B cell (primary cell): ENCODE data around the gene C1orf74. TPM values are rescaled to one million over a fixed set of nuclear protein-coding genes. Genes with fewer than 3 reads are reported as not detected.

Source experiments
- ATAC-seq: fragments of 200-7000 bp; cut with Tn5 transposase; one replicate; pipeline ENCODE4 v1.10.0; 2021; ENCODE audit warnings: low read depth, mild to moderate bottlenecking, moderate number of reproducible peaks, moderate library complexity
- CTCF ChIA-PET: fragments of 350-600 bp; sonication (Branson Sonifier 250); formaldehyde crosslinking; loops from one replicate; lab custom pipeline; 2021; ENCODE audit warnings: antibody characterized with exemption, inconsistent platforms; lab: Charles Lee
- POLR2A ChIA-PET: fragments of 350-600 bp; sonication (Branson Sonifier 250); formaldehyde crosslinking; loops from one replicate; lab custom pipeline; 2021; ENCODE audit warnings: antibody characterized with exemption; lab: Charles Lee
- DNase-seq: peaks from one replicate; pipeline ENCODE4 v3.0.0; 2013
- H2AFZ ChIP-seq: 2 replicates; pipeline ENCODE4 v1.6.1; 2012; ENCODE audit warnings: mild to moderate bottlenecking, low read depth, low read length; ENCODE audit not compliant: insufficient read depth, poor library complexity, severe bottlenecking
- H3K27ac ChIP-seq, 2 donors: 1 replicate in 1 of 2; 2 replicates in 1 of 2; pipeline ENCODE4 v1.5.1; 2012 to 2013; ENCODE audit warnings: low read length in 2 of 2, mild to moderate bottlenecking in 2 of 2, moderate library complexity in 1 of 2
- H3K27me3 ChIP-seq, 4 experiments: fragments of 200-600 bp in 1 of 4; sonication (generic) in 1 of 4; replicated peaks in 1 of 4; 1 replicate in 2 of 4; 2 replicates in 2 of 4; pipeline versions ENCODE4 v1.6.1 to v1.7.0; 2013 to 2016; ENCODE audit warnings: low read length in 3 of 4, mild to moderate bottlenecking in 2 of 4, mixed read lengths in 1 of 4, moderate library complexity in 1 of 4; ENCODE audit not compliant: insufficient read depth in 4 of 4, control insufficient read depth in 3 of 4; ENCODE audit errors: control extremely low read depth in 1 of 4
- H3K36me3 ChIP-seq, 2 experiments: replicated peaks in 1 of 2; 1 replicate in 1 of 2; 2 replicates in 1 of 2; pipeline versions ENCODE4 v1.6.1 to v1.7.1; 2013; ENCODE audit warnings: low read length in 1 of 2; ENCODE audit not compliant: insufficient read depth in 2 of 2, control insufficient read depth in 1 of 2; ENCODE audit errors: control extremely low read depth in 1 of 2, extremely low read depth in 1 of 2
- H3K4me1 ChIP-seq, 2 donors: fragments of 200-600 bp in 1 of 2; sonication (generic) in 1 of 2; 1 replicate in 1 of 2; 2 replicates in 1 of 2; pipeline versions ENCODE4 v1.5.1 to v1.6.1; 2013 to 2017; ENCODE audit warnings: low read length in 2 of 2; ENCODE audit not compliant: control insufficient read depth in 2 of 2, insufficient read depth in 2 of 2
- H3K4me2 ChIP-seq: replicated peaks from 2 replicates; pipeline ENCODE3; 2012; ENCODE audit warnings: mild to moderate bottlenecking, low read depth, low read length; ENCODE audit not compliant: poor library complexity, severe bottlenecking
- H3K4me3 ChIP-seq, 5 experiments: fragments of 200-600 bp in 1 of 5; sonication (generic) in 1 of 5; 1 replicate in 3 of 5; 2 replicates in 2 of 5; pipeline versions ENCODE4 v1.5.1 to v1.7.0; 2011 to 2016; ENCODE audit warnings: low read length in 4 of 5, mild to moderate bottlenecking in 4 of 5, low read depth in 2 of 5, control low read depth in 1 of 5, moderate library complexity in 1 of 5; ENCODE audit not compliant: insufficient read depth in 1 of 5; ENCODE audit errors: control extremely low read depth in 1 of 5, extremely low read depth in 1 of 5
- H3K79me2 ChIP-seq: fragments of 200-600 bp; sonication (generic); one replicate; pipeline ENCODE4 v1.6.0; 2016; ENCODE audit warnings: low read length; ENCODE audit not compliant: control insufficient read depth, insufficient read depth
- H3K9ac ChIP-seq: fragments of 200-600 bp; sonication (generic); 2 replicates; pipeline ENCODE4 v1.6.1; 2017; ENCODE audit warnings: mild to moderate bottlenecking, low read length, moderate library complexity
- H3K9me3 ChIP-seq, 3 donors: one replicate each; pipeline versions ENCODE4 v1.6.1 to v1.7.1; 2013; ENCODE audit warnings: low read length in 2 of 3; ENCODE audit not compliant: control insufficient read depth in 2 of 3, insufficient read depth in 1 of 3; ENCODE audit errors: control extremely low read depth in 1 of 3
- H4K20me1 ChIP-seq: 2 replicates; pipeline ENCODE4 v1.6.0; 2012; ENCODE audit warnings: mild to moderate bottlenecking, low read length; ENCODE audit not compliant: insufficient read depth, control insufficient read depth, poor library complexity, severe bottlenecking
- H3K27ac Mint-ChIP-seq: one replicate; pipeline ENCODE4 v1.8.0; 2021; ENCODE audit warnings: mixed read lengths
- H3K27me3 Mint-ChIP-seq: one replicate; pipeline ENCODE4 v1.8.0; 2021; ENCODE audit warnings: mixed read lengths
- H3K4me1 Mint-ChIP-seq: one replicate; pipeline ENCODE4 v1.8.0; 2021; ENCODE audit warnings: mixed read lengths
- H3K4me3 Mint-ChIP-seq: one replicate; pipeline ENCODE4 v1.8.0; 2021; ENCODE audit warnings: mixed read lengths
- H3K9me3 Mint-ChIP-seq: one replicate; pipeline ENCODE4 v1.8.0; 2022; ENCODE audit warnings: mixed read lengths; ENCODE audit not compliant: insufficient read depth
- EZH2 ChIP-seq: IDR thresholded peaks from 2 replicates; pipeline ENCODE4 v1.6.1; 2012; ENCODE audit warnings: borderline replicate concordance, low read depth, mild to moderate bottlenecking, moderate library complexity, low read length; ENCODE audit not compliant: insufficient read depth, poor library complexity, severe bottlenecking
- WGBS: methylation state at CpG from one replicate; pipeline ENCODE4 v1.1.5; 2013; ENCODE audit warnings: missing lambda C conversion rate; ENCODE audit not compliant: insufficient coverage; 5-methylcytosine and 5-hydroxymethylcytosine counted together
- intact Hi-C: fragments of 100-400 bp; cut with micrococcal nuclease; formaldehyde crosslinking; loops from one replicate; pipeline ENCODE4 v1.10.0; 2022
- polyA minus RNA-seq: library from RNA; depleted of rRNA, polyadenylated mRNA; stranded (reverse); fragments of >200 nt; gene quantifications from 2 replicates; pipeline ENCODE4 v1.2.3, GENCODE V29; 2012
- polyA plus RNA-seq: library from polyadenylated mRNA; depleted of rRNA; stranded (reverse); fragments of >200 nt; gene quantifications from 2 replicates; pipeline ENCODE4 v1.2.3, GENCODE V29; 2012
- total RNA-seq, 2 donors: library from RNA; stranded (reverse); fragments of 120-200 nt in 1 of 2; gene quantifications; 1 replicate in 1 of 2; 2 replicates in 1 of 2; pipeline versions ENCODE4 v1.2.3 to v1.2.4, GENCODE V29; 2013 to 2022
- TF ChIP-seq, protein P1 (sequence below): fragments of 200-600 bp; IDR thresholded peaks from one replicate; pipeline ENCODE4 v1.8.0; 2022; ENCODE audit warnings: antibody characterized with exemption, mild to moderate bottlenecking

The C1orf74 gene
- 3.4 and 4.1 TPM in 2 replicates for total RNA-seq
- total RNA-seq (2013), result 2.3 TPM
- 0.49 and 0.76 TPM in 2 replicates for polyA plus RNA-seq
- polyA minus RNA-seq, result 1.3 and 1.4 TPM in 2 replicates

DNA sequence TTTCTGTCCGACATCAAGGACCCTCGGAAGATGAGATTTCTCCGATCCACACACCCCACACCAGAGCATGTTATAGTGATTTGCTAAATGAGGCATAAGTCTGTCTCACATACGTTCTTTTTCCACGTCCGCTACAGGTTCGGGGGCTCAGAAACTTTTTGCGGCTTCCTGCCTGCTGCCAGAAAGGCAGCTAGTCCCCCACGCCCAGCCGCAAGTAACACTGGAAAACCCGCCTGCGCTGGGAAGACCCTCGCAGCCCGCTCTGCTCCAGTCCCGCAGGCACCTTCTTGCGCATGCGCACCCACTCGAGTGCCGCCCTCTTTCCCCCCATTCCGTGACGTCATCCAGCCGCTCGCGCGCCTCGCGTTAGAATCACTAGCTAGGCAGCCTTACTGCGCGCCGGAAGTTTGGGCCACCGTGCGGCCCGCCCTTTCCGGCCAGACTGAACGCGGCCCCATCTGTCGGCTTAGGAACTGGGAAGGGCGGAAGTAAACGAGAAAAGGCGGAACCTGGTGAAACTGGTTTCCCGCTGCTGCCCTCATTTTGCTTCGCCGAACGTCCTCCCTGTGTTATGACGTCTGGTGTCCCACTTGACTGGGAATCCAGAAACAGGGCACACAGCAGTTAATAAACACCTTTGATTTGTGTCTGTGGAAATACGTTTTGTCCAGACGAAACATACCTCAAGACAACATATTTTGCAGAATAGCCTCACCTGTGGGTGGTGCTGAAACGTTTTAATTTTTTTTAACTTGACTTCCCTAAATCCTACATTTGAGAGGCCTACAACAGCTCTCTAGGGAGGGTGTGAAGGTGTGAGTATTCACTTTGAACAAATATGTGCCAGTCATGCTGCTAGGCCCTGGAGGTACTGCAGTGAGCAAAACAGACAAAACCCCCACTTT, at the start of gene C1orf74:
Gene C1orf74, minus strand, starts transcription at position 295 of the 905 bp plus-strand sequence. CDS start 925 bp downstream, outside the sequence.
- under 1% methylated on average over 43 of the region's 48 CpGs for WGBS
- Histone ChIP-seq H3K27me3 (peaks cover 0 to 12% (median 1%) of the 10 kb centered on the region in 4 experiments), H3K9ac (peak within 1 kb of the TSS; percentile 75), H2AFZ (peak within 1 kb of the TSS; percentile 87), H3K4me2 (peak within 1 kb of the TSS; percentile 82), H3K27ac (peak within 1 kb of the TSS; percentile 86 to 90), H3K9me3 (peaks cover 0 to 3% (median 0%) of the 10 kb centered on the region in 3 donors), H3K4me3 (peak within 1 kb of the TSS; percentile 54 to 90 (median 79)), H3K36me3 (peaks cover 0 to 32% of the 10 kb centered on the region in 2 experiments), H4K20me1 (no peaks in the 10 kb centered on the region), H3K79me2 (peaks cover 4% of the 10 kb centered on the region), H3K4me1 (peaks cover 14 to 20% of the 10 kb centered on the region in 2 donors)
- H3K27me3 Mint-ChIP-seq, result peaks cover 4% of the 10 kb centered on the region
- ATAC-seq (peak; percentile 98), DNase-seq (peak; percentile 99)
- ChIA-PET POLR2A (interaction anchor here (0.8 to 2.0 kb wide), 7 partner anchors 10 to 43 kb away, joined by 3 to 12 read pairs (median 3); partner anchors contain the start of genes IRF6, TRAF3IP3 and UTP25), CTCF (interaction anchor here (0.7 to 5.0 kb wide), 7 partner anchors 16 to 43 kb away, joined by 3 to 31 read pairs (median 6); partner anchors contain the start of genes TRAF3IP3 and UTP25)
- H3K27ac Mint-ChIP-seq, result peak within 1 kb of the TSS; percentile 95
- TF ChIP-seq EZH2, result no peak
- TF ChIP-seq, protein P1, sequence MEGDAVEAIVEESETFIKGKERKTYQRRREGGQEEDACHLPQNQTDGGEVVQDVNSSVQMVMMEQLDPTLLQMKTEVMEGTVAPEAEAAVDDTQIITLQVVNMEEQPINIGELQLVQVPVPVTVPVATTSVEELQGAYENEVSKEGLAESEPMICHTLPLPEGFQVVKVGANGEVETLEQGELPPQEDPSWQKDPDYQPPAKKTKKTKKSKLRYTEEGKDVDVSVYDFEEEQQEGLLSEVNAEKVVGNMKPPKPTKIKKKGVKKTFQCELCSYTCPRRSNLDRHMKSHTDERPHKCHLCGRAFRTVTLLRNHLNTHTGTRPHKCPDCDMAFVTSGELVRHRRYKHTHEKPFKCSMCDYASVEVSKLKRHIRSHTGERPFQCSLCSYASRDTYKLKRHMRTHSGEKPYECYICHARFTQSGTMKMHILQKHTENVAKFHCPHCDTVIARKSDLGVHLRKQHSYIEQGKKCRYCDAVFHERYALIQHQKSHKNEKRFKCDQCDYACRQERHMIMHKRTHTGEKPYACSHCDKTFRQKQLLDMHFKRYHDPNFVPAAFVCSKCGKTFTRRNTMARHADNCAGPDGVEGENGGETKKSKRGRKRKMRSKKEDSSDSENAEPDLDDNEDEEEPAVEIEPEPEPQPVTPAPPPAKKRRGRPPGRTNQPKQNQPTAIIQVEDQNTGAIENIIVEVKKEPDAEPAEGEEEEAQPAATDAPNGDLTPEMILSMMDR, result no peak
- peak within 1 kb of the TSS; percentile 92 for H3K4me3 Mint-ChIP-seq
- peaks cover 2% of the 10 kb centered on the region for H3K9me3 Mint-ChIP-seq
- intact Hi-C loops, result loop anchor here (1.0 kb wide), 6 partner anchors 10 to 43 kb away; partner anchors contain the start of genes IRF6, TRAF3IP3 and UTP25
- H3K4me1 Mint-ChIP-seq, result peaks cover 25% of the 10 kb centered on the region
